Measurements from ENCODE around the gene CHST6.
"Not testable (repeated sequence)": the region's sequence is repeated elsewhere in the genome, so short reads cannot be mapped to it uniquely, and the experiment has no call there.

CHST6 gene

GRCh38 chr16:75475420-75475847, 19.8 kb downstream of the CHST6 start:
- no peak for DNase-seq (ENCODE audit: low read depth)

DNA sequence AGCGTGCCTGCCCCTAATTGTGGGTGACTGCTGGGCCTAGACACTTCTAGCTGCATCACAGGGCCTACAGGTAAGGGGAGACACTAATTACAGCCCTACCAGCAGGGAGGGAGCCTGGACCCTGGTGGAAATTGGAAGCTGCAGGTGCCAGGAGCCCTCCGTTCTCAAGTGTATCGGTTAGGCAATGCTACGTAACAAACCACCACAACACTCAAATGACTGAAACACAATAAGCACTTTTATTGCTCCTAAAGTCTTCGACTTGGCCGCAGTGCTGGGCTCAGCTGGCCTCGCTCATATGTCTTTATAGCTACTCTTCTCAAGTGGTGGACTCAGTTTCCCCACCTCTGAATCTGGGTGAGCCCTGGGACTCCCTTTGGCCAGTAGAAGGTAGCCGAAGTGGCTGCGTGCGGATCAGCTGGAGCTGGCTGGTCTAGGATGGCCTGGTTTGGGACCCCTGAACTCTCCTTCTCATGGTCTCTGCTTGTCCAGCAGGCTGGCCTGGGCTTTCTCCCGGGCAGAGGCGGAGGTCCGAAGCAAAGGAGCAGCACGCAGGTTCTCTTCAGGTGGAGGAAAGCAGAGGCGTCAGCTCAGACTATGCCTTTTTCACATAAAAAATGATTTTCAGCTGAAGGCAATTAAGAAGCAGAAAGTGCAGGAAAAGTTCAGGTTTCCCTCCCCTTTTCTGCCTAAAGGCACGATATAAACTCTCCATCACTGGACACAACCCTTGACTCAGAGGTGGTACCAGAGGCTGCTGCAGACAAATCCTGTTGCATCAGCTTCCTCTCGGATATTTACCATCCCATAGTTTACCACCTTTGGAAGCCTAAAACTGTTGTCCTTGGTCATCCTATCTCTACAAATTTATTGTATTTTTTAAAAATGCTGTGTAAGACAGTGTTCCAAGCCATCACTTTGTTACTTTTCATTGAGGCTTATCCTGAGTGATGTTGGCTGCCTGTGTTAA, 22.0 kb downstream of the CHST6 start:
- DNase-seq (ENCODE audit: low read depth), result no peak

- no peak for DNase-seq (ENCODE audit: low read depth)
Measured at GRCh38 chr16:75471723-75472633, 23.3 kb downstream of the CHST6 start.

GRCh38 chr16:75466760-75467159, 28.5 kb downstream of the CHST6 start:
- no peak for DNase-seq (ENCODE audit: low read depth)

- peak; percentile 99 for DNase-seq (ENCODE audit: low read depth)
Measured at GRCh38 chr16:75464122-75464918, 30.9 kb downstream of the CHST6 start, which contains the start of gene TMEM170A. TMEM170A (minus strand) TSS chr16:75464689; CDS start chr16:75464600, 89 bp downstream.

- DNase-seq (ENCODE audit: low read depth), result peak; percentile 20
Measured at GRCh38 chr16:75463389-75464121, 31.7 kb downstream of the CHST6 start.

GRCh38 chr16:75462806-75463205, 32.4 kb downstream of the CHST6 start:
- no peak for DNase-seq (ENCODE audit: low read depth)

- DNase-seq (ENCODE audit: low read depth), result no peak
Measured at GRCh38 chr16:75461575-75461974, 33.7 kb downstream of the CHST6 start.

DNA sequence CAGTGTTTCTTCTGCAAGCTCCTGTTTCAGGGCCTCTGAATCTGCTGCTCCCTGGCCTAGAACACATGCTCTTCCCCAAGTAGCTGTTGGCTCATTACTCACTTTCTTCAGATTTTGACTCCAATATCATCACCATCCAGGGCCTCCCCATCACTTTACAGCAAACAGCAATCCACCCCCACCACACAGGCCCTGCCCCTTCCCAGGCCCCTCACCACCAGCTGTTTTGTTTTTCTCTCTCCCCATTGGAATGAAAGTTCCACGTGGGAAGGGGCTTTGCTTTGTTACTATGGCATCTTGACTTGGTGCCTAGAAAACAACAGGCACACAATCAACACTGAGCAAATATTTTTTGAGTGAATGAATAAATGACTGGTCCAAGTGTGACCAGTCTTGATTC, 34.8 kb downstream of the CHST6 start:
- DNase-seq (ENCODE audit: low read depth), result no peak

GRCh38 chr16:75459691-75460090, 35.5 kb downstream of the CHST6 start:
- DNase-seq (ENCODE audit: low read depth), result no peak

DNA sequence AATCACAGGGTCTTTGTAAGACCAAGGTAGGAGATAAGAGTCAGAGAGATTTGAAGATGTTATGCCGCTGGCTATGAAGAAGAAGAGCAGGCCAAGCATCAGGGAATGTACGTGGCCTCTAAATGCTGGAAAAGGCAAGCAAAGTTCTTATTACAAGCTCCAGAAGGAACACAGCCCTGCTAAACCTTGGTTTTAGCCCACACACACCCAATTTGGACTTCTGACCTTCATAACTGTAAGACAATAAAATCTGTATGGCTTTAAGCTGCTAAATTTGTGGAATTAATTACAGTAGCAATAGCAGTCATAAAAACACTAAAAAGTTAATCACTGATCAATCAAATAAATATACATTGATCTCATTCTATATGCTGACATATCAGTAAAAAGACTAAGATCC, 36.8 kb downstream of the CHST6 start:
- no peak for DNase-seq (ENCODE audit: low read depth)

- no peak for DNase-seq (ENCODE audit: low read depth)
Measured at GRCh38 chr16:75458029-75458428, 37.2 kb downstream of the CHST6 start.

DNA sequence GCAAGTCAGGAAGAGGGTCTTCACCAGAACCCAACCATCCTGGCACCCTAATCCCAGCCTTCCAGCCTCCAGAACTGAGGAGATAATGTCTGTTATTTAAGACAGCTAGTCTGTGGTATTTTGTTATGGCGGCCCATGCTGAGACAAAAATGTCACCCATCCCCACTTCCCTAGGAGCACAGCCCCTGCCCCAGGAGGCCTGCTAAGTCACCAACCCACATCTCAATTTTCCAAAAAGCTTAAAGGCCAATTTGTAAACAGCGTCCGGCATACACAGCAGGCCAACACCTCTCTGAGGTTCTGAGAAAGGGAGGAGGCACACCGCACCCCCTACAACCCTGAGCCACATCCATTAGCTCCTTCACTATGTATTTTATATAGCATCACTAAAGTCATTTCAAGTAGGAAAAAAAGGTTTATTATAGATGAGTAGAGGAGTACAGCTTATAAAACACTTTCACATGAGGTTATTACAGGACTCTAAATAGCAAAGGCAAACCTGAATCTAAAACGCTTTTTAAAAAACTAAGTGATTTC, 37.7 kb downstream of the CHST6 start:
- no peak for DNase-seq (ENCODE audit: low read depth)

GRCh38 chr16:75456971-75457370, 38.3 kb downstream of the CHST6 start:
- DNase-seq (ENCODE audit: low read depth), result no peak

- DNase-seq (ENCODE audit: low read depth), result not testable (repeated sequence)
Measured at GRCh38 chr16:75456486-75456885, 38.8 kb downstream of the CHST6 start.

- DNase-seq (ENCODE audit: low read depth), result no peak
Measured at GRCh38 chr16:75455677-75456076, 39.6 kb downstream of the CHST6 start.

DNA sequence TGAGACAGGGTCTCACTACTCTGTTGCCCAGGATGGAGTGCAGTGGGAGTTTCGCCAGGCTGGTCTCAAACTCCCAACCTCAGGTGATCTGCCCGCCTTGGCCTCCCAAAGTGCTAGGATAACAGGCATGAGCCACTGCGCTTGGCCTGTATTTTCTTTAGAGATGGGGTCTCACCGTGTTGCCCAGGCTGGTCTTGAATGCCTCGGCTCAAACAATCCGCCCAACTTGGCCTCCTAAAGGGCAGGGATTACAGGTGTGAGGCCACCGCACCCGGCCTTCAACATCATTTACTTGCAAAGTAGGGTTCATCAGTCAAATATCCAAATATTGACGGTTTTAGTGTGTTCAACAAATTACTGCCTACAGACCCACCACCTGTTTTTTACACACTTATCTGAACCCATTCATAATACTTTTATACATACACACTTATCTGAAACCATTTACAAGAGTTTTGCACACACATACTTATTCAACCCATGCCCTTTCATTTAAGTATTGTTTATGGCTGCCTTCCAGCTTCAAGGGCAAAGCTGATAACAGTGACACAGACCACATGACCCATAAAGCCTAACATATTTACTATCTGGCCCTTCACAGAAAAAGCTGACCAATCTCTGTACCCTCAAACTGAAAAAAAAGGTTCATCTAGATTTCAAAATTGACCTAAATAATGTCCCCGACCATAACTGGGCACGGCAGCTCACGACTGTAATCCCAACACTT, 42.6 kb downstream of the CHST6 start:
- DNase-seq (ENCODE audit: low read depth), result no peak

GRCh38 chr16:75446416-75446815, 48.8 kb downstream of the CHST6 start:
- no peak for DNase-seq (ENCODE audit: low read depth)

DNA sequence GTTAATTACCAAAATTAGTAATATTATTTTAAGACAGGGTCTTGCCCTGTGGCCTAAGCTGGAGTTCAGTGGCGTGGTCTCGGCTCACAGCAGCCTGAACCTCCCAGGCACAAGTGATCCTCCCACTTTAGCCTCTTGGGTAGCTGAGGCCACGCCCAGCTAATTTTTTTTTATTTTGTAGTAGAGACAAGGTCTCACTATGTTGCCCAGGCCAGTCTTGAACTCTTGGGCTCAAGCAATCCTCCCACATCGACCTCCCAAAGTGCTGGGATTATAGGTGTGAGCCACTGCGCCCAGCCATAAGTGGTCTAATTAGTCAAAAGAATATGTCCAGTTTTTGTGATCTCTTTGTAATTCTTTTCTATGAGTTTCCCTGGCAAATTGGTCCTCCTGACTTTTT, 49.9 kb downstream of the CHST6 start:
- DNase-seq (ENCODE audit: low read depth), result no peak

DNA sequence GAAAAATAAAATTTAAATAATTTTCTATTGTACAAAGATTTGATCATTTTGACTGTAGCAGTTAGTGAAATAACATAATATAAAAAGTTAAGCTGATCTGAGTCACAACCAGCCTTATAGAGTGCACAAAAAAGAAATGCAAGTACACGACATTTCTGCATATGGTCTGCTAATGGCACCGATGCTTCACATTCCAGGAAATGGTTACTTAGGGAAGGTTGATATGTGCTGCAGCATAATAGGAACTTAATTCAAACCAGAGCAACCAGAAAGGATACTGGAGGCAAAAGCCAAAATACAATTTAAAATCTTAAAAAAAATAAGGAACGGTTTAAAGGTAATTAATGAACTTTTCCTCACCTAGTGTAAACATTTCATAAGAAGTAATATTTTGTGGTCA, 51.9 kb downstream of the CHST6 start:
- DNase-seq (ENCODE audit: low read depth), result no peak
